ENCODE data around the gene CSNK2B. TPM values are rescaled to one million over a fixed set of nuclear protein-coding genes. Genes with fewer than 3 reads are reported as not detected.

Gene CSNK2B
- total and polyA plus RNA-seq, 10 of the 15 experiments (the other 5 are each of a cell fraction or from before 2014, with no cell fraction given), result 56.3 to 405 (median 286) TPM

GRCh38 chr6:31660381-31661261 lies 5.3 kb upstream of the CSNK2B start, which contains the start of gene C6orf47 (continued):
- TF ChIP-seq ATF7 (IDR thresholded peaks at IDR 0.05; ENCODE audit: low read depth) (no peak), ZNF274 (IDR thresholded peaks at IDR 0.05; ENCODE audit: insufficient read depth, insufficient read length) (no peak), MLLT1 (IDR thresholded peaks at IDR 0.05) (no peak), EGR1 (IDR thresholded peaks at IDR 0.05; ENCODE audit: borderline replicate concordance in 1 of 2, low read depth in 2 of 2, low read length in 2 of 2) (peak in 1 of 2 experiments; percentile 93; a peak in 2 of 3 replicates), HSF1 (IDR thresholded peaks at IDR 0.05; ENCODE audit: low read depth, low read length) (no peak), ZNF217 (IDR thresholded peaks at IDR 0.05) (no peak), RUNX3 (IDR thresholded peaks at IDR 0.05; ENCODE audit: low read length) (peak; percentile 60), NFIC (IDR thresholded peaks at IDR 0.05; ENCODE audit: low read depth, low read length) (peak; percentile 37; the same call in 1 of the 2 replicates), ZBTB40 (IDR thresholded peaks at IDR 0.05; ENCODE audit: borderline replicate concordance) (no peak), TBL1XR1 (IDR thresholded peaks at IDR 0.05; ENCODE audit: low read depth, low read length) (no peak), PAX8 (IDR thresholded peaks at IDR 0.05) (no peak), CHD2 (IDR thresholded peaks at IDR 0.05; ENCODE audit: borderline replicate concordance, low read depth, low read length) (no peak), CEBPZ (IDR thresholded peaks at IDR 0.05; ENCODE audit: low read depth, low read length) (no peak), EP300 (IDR thresholded peaks at IDR 0.05; ENCODE audit: borderline replicate concordance in 1 of 2, control insufficient read depth in 1 of 2, low read depth in 2 of 2, low read length in 2 of 2) (no peak)
